Measurements from ENCODE around the gene TSPAN13.
"Not testable (repeated sequence)": the region's sequence is repeated elsewhere in the genome, so short reads cannot be mapped to it uniquely, and the experiment has no call there.

Gene TSPAN13

GRCh38 chr7:16741676-16742075 lies 11.9 kb upstream of the TSPAN13 start:
- DNase-seq: no peak

DNA sequence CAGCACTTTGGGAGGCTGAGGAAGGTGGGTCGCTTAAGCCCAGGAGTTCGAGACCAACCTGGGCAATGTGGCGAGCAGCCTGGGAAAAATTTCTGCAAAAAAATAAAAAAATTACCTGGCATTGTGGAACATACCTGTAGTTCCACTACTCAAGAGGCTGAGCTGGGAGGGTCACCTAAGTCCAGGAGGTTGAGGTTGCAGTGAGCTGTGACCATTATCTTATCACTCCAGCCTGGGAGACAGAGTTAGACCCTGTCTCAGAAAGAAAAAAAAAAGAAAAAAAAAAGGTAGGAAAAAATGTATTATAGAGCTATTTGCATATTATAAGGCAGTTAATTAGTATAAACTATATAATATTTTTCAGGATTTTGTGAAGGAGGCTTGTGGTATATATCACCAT lies 11.0 kb upstream of the TSPAN13 start:
- no peak for DNase-seq

DNA sequence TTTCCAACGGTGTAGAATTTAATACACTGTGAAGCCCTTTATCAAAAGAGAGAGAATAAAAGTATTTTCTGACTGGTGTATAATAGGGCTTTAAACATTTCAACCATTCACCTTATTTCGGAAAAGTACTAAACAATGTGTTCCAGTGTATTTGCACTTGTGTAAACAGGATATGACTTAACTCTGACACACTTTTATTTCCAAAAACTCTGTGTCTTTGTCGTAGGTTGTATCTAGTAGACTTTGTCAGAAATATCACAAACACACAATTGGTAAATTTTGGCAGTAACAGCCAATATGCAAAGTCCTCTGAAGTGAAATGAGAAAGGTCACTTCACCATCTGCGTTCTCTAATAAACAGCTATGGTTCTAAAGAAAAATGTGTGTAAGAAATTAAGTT lies 10.3 kb upstream of the TSPAN13 start:
- no peak for DNase-seq

- no peak for DNase-seq
Observed at GRCh38 chr7:16744518-16745250, 8.9 kb upstream of the TSPAN13 start.

DNA sequence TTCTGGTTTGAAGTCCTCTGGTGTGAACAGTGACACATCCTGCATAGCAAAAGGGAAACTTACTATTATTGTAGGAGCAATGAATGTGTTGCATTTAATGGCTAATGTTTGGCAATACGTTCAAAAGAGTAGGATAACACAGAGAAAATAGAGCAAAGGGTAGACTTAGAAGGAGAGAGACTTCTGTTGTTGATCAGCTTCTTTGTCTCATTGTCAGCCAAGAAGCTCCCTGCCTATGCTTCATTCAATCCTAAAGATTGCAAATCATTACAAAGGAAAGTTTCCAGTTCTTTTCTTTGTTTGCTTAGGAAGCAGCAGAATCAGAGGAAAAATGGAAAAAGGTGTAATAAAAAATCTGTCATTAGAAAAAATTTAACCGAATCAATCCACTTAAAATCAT lies 7.9 kb upstream of the TSPAN13 start:
- no peak for DNase-seq

DNA sequence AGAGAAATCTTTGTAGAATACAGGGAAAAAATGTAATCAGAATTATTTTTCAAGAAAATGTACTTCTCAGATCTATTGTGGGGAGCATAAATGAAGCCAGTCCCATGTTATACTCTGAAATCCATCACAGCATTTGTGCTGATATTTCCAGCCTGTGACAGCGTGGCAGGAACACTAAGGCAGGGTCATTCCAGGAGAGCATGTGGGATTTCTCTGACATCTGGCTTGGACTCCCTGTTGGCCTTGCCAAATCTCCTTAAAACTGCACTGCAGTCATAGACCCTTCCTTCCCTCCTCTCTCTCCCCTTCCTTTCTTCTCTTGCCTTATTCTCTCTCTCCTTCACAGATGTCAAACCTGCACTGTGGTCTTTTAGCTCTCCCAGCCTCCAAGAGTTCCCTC lies 6.5 kb upstream of the TSPAN13 start:
- DNase-seq: no peak

GRCh38 chr7:16753932-16754855 lies 639 bp downstream of the TSPAN13 start:
- no peak for DNase-seq

GRCh38 chr7:16754856-16755317 lies 1.3 kb downstream of the TSPAN13 start:
- no peak for DNase-seq

- DNase-seq: no peak
Observed at GRCh38 chr7:16755397-16755796, 1.8 kb downstream of the TSPAN13 start.

GRCh38 chr7:16758036-16758435 lies 4.5 kb downstream of the TSPAN13 start:
- DNase-seq: no peak

DNA sequence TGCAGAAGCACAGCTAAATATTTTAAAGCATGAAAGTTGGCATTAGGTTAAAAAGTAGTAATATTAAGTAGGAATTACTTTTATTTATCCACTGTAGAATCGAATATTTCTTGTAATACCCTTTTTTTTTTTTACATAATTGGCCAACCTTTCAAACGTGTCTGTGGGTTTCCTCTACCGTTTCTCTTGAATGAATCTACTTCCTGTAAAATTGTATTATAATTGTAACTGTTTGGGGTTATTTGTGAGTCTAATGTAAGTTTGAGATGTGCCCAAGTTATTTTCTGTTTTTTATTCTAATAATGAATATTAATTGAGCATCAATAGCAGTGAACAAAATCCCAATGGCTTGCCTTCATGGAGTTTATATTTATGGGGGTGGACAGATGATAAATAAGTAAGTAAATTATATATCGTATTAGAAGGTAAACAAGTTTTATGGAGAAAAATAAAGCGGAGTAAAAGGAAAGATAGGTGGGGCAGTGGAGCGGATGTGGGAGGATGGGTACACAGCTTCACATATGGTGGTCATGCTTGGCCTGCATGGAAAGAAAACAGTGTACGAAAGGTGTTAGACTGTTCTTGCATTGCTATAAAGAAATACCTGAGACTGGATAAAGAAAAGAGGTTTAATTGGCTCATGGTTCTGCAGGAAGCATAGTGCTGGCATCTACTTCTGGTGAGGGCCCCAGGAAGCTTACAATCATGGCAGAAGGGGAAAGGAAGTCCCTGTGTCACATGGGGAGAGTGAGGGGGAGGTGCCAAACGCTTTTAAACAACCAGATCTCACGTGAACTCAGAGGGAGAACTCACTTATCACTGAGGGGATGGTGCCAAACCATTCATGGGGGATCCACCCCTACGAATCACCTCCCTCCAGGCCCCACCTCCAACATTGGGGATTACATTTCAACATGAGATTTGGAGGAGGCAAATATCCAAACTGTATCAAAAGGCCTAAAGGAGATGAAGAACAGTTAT lies 5.4 kb downstream of the TSPAN13 start:
- no peak for DNase-seq

GRCh38 chr7:16759840-16760239 lies 6.3 kb downstream of the TSPAN13 start:
- no peak for DNase-seq

DNA sequence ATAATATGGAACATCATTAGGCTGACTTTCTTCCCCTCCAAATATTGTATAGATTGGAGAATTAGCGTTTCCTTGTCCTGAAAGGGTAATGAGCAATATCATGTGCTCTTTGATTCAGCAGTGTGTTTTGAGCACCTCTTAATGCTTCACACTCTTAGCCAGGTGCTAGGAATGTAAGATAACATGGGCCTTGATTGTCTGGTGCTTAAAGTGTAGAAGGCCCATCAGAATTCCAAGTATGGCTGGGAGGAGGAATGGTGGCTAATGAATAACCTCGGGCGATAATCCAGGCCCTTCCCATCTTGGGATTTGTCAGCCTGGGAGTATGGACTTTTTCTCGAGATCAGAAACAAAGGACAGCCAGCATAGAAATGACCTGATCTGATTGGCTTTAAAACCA lies 8.6 kb downstream of the TSPAN13 start:
- no peak for DNase-seq

DNA sequence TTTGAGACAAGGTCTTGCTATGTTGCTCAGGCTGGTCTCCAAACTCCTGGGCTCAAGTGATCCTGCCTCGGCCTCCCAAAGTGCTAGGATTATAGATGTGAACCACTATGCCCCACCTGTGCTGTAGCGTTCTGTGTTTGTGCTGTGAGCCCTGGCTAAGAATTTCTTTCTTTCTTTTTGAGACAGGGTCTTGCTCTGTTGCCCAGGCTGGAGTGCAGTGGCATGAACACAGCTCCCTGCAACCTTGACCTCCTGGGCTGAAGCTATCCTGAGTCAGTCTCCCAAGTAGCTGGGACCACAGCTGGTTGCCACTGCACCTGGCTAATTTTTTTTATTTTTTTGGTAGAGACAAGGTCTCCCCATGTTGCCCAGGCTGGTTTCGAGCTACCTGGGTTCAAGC lies 11.4 kb downstream of the TSPAN13 start:
- no peak for DNase-seq

DNA sequence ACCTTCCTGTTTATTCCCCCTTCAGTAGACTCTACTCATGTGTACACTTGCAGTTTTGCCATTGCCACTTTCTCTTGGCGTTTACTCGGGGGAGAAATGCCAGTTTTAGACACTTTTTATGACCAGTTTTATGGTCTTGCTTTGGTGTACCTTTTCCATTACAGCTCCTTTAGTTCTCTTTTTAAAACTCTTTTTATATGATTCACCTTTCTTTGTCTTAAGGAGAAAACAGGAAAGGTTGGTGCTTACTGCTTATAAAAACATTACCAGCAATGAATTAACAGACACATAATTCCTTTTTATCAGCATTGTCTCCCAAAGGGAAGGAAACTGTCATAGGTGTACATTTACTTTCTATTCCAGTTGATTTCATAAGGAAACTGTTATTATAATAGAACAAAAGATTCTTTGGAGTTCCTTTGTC lies 11.9 kb downstream of the TSPAN13 start:
- no peak for DNase-seq

- not testable (repeated sequence) for DNase-seq
Observed at GRCh38 chr7:16769994-16770393, 16.4 kb downstream of the TSPAN13 start.

- DNase-seq: no peak
Observed at GRCh38 chr7:16770657-16771329, 17.2 kb downstream of the TSPAN13 start.

GRCh38 chr7:16773326-16773725 lies 19.8 kb downstream of the TSPAN13 start:
- DNase-seq: no peak

- DNase-seq: no peak
Observed at GRCh38 chr7:16773884-16774283, 20.3 kb downstream of the TSPAN13 start.

GRCh38 chr7:16774294-16774693 lies 20.7 kb downstream of the TSPAN13 start:
- no peak for DNase-seq

- DNase-seq: no peak
Observed at GRCh38 chr7:16774986-16775385, 21.4 kb downstream of the TSPAN13 start.

- no peak for DNase-seq
Observed at GRCh38 chr7:16776053-16776452, 22.5 kb downstream of the TSPAN13 start.

Measured in NK-92 treated with Interleukin-12 subunit alpha and Interleukin-12 subunit beta, amount 100 ng/mL, for 24 hours (cell line).